H1 (cell line): ENCODE results near the gene OPN3. TPM values are rescaled to one million over a fixed set of nuclear protein-coding genes. Genes with fewer than 3 reads are reported as not detected.

ENCODE experiments used
- BACH1 ChIP-seq: IDR thresholded peaks from 2 replicates; pipeline ENCODE4 v1.6.1; 2012; ENCODE audit warnings: low read length, improper control_type of control experiment
- polyA plus RNA-seq, 7 experiments: library from polyadenylated mRNA; depleted of rRNA in 3 of 7; stranded (reverse) in 5 of 7; unstranded in 2 of 7; fragments of >200 nt in 5 of 7; fragments of 200-250 nt in 2 of 7; gene quantifications; 1 replicate in 5 of 7; 2 replicates in 1 of 7; 4 replicates in 1 of 7; pipeline versions ENCODE4 v1.2.1 to v1.2.3, GENCODE V29; 2011 to 2013; ENCODE audit warnings: missing spikeins in 2 of 7, mixed read lengths in 2 of 7
- total RNA-seq: library from RNA; stranded (reverse); fragmentation: NEBNext Ultra II Directional; extraction: Animal tissue kit (Norgen Biotek cat#: 25700); gene quantifications from 2 replicates; pipeline ENCODE4 v1.2.1, GENCODE V29; 2021

OPN3 gene
- total and polyA plus RNA-seq, 2 of the 8 experiments (the other 6 are each of a cell fraction or from before 2014, with no cell fraction given): 8.8 to 19.4 TPM

- no peak for TF ChIP-seq BACH1
These were observed 876 bp upstream of the OPN3 start (continued) for GRCh38 chr1:241640867-241641622.
